SK-N-SH treated with all-trans-retinoic acid at 6 μM for 48 hours (cell line): Measurements from ENCODE around the gene GPR160.

Source experiments
- ATAC-seq: fragments of 200-7000 bp; cut with Tn5 transposase; 3 replicates; pipeline ENCODE4 v1.9.1; 2020; ENCODE audit warnings: mild to moderate bottlenecking, moderate library complexity
- ARNTL ChIP-seq: fragments of 450-650 bp; formaldehyde crosslinking; IDR thresholded peaks from 2 replicates; pipeline ENCODE4 v1.5.0; 2020; ENCODE audit warnings: low read depth, mild to moderate bottlenecking, moderate library complexity, borderline replicate concordance
- BACH2 ChIP-seq: fragments of 250-450 bp; sonication (Bioruptor Pico); IDR thresholded peaks from 2 replicates; pipeline ENCODE4 v1.9.0; 2021; ENCODE audit warnings: mild to moderate bottlenecking, borderline replicate concordance
- CSDC2 ChIP-seq: fragments of 250-450 bp; sonication (Bioruptor Pico); IDR thresholded peaks from 2 replicates; pipeline ENCODE4 v1.5.0; 2020; ENCODE audit warnings: mild to moderate bottlenecking, moderate library complexity
- ESRRG ChIP-seq: fragments of 250-450 bp; sonication (Bioruptor Pico); IDR thresholded peaks from 2 replicates; pipeline ENCODE4 v1.6.1; 2021; ENCODE audit warnings: mild to moderate bottlenecking
- GLIS3 ChIP-seq: fragments of 250-450 bp; sonication (Bioruptor Pico); IDR thresholded peaks from 2 replicates; pipeline ENCODE4 v1.5.0; 2020; ENCODE audit warnings: mild to moderate bottlenecking, moderate library complexity
- ISL1 ChIP-seq: fragments of 250-450 bp; sonication (Bioruptor Pico); IDR thresholded peaks from 2 replicates; pipeline ENCODE4 v2.1.2; 2022; ENCODE audit warnings: mild to moderate bottlenecking, moderate library complexity
- PPARA ChIP-seq: fragments of 250-450 bp; sonication (Bioruptor Pico); IDR thresholded peaks from 2 replicates; pipeline ENCODE4 v1.5.0; 2020; ENCODE audit warnings: mild to moderate bottlenecking, borderline replicate concordance
- RARB ChIP-seq: fragments of 250-450 bp; sonication (Bioruptor Pico); IDR thresholded peaks from 2 replicates; pipeline ENCODE4 v1.8.0; 2021; ENCODE audit warnings: mild to moderate bottlenecking, moderate library complexity
- TCF4 ChIP-seq: fragments of 250-450 bp; sonication (Bioruptor Pico); IDR thresholded peaks from 2 replicates; pipeline ENCODE4 v1.8.0; 2021; ENCODE audit warnings: mild to moderate bottlenecking, moderate library complexity, borderline replicate concordance
- TOX ChIP-seq: fragments of 250-450 bp; sonication (Bioruptor Pico); IDR thresholded peaks from 2 replicates; pipeline ENCODE4 v1.8.0; 2021; ENCODE audit warnings: mild to moderate bottlenecking, moderate library complexity, borderline replicate concordance
- ZC3H10 ChIP-seq: fragments of 250-450 bp; sonication (Bioruptor Pico); IDR thresholded peaks from 2 replicates; pipeline ENCODE4 v1.5.1; 2021; ENCODE audit warnings: mild to moderate bottlenecking, moderate library complexity
- ZFP30 ChIP-seq: fragments of 450-650 bp; formaldehyde crosslinking; IDR thresholded peaks from 2 replicates; pipeline ENCODE4 v1.5.0; 2022; ENCODE audit warnings: mild to moderate bottlenecking, moderate library complexity
- ZNF70 ChIP-seq: fragments of 450-650 bp; formaldehyde crosslinking; IDR thresholded peaks from 2 replicates; pipeline ENCODE4 v1.5.0; 2020; ENCODE audit warnings: mild to moderate bottlenecking, moderate library complexity
- TF ChIP-seq, protein P1 (sequence below): fragments of 250-450 bp; sonication (Bioruptor Pico); IDR thresholded peaks from 2 replicates; pipeline ENCODE4 v1.5.0; 2020; ENCODE audit warnings: mild to moderate bottlenecking, moderate library complexity
- TF ChIP-seq, protein P2 (sequence below): fragments of 250-450 bp; sonication (Bioruptor Pico); IDR thresholded peaks from 2 replicates; pipeline ENCODE4 v1.5.1; 2020; ENCODE audit warnings: low read depth, mild to moderate bottlenecking, moderate library complexity
- TF ChIP-seq, protein P3 (sequence below): fragments of 250-450 bp; sonication (Bioruptor Pico); IDR thresholded peaks from 2 replicates; pipeline ENCODE4 v1.5.1; 2021; ENCODE audit warnings: mild to moderate bottlenecking, moderate library complexity

The GPR160 gene, protein sequence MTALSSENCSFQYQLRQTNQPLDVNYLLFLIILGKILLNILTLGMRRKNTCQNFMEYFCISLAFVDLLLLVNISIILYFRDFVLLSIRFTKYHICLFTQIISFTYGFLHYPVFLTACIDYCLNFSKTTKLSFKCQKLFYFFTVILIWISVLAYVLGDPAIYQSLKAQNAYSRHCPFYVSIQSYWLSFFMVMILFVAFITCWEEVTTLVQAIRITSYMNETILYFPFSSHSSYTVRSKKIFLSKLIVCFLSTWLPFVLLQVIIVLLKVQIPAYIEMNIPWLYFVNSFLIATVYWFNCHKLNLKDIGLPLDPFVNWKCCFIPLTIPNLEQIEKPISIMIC

DNA sequence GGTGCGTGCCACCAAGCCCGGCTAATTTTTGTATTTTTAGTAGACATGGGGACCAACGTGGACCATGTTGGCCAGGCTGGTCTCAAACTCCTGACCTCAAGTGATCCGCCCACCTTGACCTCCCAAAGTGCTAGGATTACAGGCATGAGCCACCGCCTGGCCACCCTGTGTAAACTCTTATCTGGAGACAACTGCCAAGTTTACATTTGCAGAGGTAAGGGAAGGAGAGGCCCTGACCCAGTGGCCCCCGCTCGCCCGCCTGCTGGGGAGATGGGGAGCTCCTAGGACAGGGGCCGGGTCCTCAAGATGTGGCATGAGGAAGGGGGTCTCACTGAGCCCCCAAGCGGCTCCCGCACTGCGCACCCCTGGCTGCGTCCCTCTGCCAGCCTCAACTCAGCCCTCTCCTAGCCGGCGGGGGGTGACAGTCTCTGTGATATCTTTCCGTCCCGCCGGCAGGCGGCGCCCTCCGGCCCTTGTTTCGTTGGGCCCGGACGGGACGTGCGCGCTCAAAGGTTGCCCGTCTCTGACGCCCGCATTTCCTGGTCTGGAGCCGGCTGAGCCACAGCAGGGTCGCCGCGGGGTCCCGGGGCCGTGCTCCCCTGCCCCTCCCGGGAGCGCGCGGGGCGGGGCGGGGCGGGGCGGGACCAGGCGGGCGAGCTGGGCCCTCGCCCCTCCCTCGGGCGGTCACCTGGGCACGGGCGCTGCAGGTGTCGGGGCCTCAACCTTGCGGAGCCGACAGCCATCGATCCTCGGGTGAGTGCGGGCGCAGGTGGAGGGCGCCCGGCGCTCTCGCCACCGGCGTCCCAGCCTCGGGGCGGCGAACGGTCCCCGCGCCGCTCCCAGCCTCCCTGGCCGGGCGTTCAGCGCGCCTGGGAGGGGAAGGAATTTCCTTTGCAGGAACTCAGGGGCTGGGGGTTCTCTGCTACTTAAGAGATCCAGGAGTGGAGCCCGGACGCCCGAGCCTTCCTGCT, at the start of gene GPR160:
TSS of gene GPR160 (plus strand) at position 533 of the 971 bp plus-strand sequence. CDS start 45,978 bp downstream, outside the sequence.
- peak; percentile 79 for ATAC-seq
- TF ChIP-seq ZFP30: no peak
- TF ChIP-seq, all 23 proteins: peak for 0

- no peak for TF ChIP-seq ZNF70 (CRISPR knock-in tag)
- TF ChIP-seq, protein P1, sequence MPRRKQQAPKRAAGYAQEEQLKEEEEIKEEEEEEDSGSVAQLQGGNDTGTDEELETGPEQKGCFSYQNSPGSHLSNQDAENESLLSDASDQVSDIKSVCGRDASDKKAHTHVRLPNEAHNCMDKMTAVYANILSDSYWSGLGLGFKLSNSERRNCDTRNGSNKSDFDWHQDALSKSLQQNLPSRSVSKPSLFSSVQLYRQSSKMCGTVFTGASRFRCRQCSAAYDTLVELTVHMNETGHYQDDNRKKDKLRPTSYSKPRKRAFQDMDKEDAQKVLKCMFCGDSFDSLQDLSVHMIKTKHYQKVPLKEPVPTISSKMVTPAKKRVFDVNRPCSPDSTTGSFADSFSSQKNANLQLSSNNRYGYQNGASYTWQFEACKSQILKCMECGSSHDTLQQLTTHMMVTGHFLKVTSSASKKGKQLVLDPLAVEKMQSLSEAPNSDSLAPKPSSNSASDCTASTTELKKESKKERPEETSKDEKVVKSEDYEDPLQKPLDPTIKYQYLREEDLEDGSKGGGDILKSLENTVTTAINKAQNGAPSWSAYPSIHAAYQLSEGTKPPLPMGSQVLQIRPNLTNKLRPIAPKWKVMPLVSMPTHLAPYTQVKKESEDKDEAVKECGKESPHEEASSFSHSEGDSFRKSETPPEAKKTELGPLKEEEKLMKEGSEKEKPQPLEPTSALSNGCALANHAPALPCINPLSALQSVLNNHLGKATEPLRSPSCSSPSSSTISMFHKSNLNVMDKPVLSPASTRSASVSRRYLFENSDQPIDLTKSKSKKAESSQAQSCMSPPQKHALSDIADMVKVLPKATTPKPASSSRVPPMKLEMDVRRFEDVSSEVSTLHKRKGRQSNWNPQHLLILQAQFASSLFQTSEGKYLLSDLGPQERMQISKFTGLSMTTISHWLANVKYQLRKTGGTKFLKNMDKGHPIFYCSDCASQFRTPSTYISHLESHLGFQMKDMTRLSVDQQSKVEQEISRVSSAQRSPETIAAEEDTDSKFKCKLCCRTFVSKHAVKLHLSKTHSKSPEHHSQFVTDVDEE: no peak
- TF ChIP-seq, protein P2, sequence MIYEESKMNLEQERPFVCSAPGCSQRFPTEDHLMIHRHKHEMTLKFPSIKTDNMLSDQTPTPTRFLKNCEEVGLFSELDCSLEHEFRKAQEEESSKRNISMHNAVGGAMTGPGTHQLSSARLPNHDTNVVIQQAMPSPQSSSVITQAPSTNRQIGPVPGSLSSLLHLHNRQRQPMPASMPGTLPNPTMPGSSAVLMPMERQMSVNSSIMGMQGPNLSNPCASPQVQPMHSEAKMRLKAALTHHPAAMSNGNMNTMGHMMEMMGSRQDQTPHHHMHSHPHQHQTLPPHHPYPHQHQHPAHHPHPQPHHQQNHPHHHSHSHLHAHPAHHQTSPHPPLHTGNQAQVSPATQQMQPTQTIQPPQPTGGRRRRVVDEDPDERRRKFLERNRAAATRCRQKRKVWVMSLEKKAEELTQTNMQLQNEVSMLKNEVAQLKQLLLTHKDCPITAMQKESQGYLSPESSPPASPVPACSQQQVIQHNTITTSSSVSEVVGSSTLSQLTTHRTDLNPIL: no peak
- no peak for TF ChIP-seq ISL1 (CRISPR knock-in tag)
- no peak for TF ChIP-seq PPARA (CRISPR knock-in tag)
- no peak for TF ChIP-seq CSDC2 (CRISPR knock-in tag)
- TF ChIP-seq, all 23 proteins: peak for 0
- no peak for ATAC-seq
Observed at GRCh38 chr3:169990431-169990830, 47.4 kb upstream of the GPR160 start.

GRCh38 chr3:169992156-169992555, 45.6 kb upstream of the GPR160 start:
- ATAC-seq: no peak
- TF ChIP-seq RARB (CRISPR knock-in tag) (no peak), ARNTL (CRISPR knock-in tag) (no peak), BACH2 (CRISPR knock-in tag) (no peak), TCF4 (CRISPR knock-in tag) (no peak), TOX (CRISPR knock-in tag) (no peak), ESRRG (CRISPR knock-in tag) (no peak), ZNF70 (CRISPR knock-in tag) (no peak), GLIS3 (no peak), ZFP30 (no peak), ZC3H10 (CRISPR knock-in tag) (no peak)
- TF ChIP-seq, protein P1: no peak
- TF ChIP-seq, protein P2: no peak
- TF ChIP-seq, protein P3, sequence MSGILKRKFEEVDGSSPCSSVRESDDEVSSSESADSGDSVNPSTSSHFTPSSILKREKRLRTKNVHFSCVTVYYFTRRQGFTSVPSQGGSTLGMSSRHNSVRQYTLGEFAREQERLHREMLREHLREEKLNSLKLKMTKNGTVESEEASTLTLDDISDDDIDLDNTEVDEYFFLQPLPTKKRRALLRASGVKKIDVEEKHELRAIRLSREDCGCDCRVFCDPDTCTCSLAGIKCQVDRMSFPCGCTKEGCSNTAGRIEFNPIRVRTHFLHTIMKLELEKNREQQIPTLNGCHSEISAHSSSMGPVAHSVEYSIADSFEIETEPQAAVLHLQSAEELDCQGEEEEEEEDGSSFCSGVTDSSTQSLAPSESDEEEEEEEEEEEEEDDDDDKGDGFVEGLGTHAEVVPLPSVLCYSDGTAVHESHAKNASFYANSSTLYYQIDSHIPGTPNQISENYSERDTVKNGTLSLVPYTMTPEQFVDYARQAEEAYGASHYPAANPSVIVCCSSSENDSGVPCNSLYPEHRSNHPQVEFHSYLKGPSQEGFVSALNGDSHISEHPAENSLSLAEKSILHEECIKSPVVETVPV: no peak
- TF ChIP-seq, all 23 proteins: peak for 0
